ENCODE results near the gene SLIT3. TPM values are rescaled to one million over a fixed set of nuclear protein-coding genes. Genes with fewer than 3 reads are reported as not detected.

SLIT3 gene
- total RNA-seq, 1 experiment from 2014 or later = not detected

DNA sequence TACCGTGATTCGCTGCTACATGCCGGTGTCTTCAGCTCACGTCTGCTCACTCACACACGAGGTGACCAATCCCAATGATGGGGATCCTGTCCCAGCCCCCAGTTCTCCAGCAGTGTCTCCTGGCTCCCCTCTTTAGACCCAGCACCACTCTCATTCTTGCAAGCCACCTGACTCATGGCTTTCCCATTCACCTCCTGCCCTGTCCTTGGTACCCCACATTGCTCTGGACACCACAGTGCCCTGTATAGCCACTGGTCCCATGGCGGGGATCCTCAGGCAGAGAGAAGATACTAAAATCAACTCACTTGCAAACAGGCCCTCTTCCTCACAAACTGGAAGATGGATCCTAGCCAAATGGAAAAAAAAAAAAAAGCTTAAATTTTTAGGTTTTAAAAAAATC lies 81.0 kb downstream of the SLIT3 start:
- TF ChIP-seq EZH2 (IDR thresholded peaks at IDR 0.05; ENCODE audit: low read depth) = no peak
- TF ChIP-seq CTCF (conservative IDR thresholded peaks at IDR 0.05) = no peak
- H3K4me3 ChIP-seq = no peak overlapping the region
- H2AFZ ChIP-seq = no peak overlapping the region
- no peak for DNase-seq
- H4K20me1 ChIP-seq (ENCODE audit: insufficient read depth) = no peaks in the 10 kb centered on the region
- H3K27me3 ChIP-seq (ENCODE audit: insufficient read depth, low read depth) = peaks cover 78% of the 10 kb centered on the region
- no peaks in the 10 kb centered on the region for H3K9me3 ChIP-seq (ENCODE audit: insufficient read depth, low read depth)
- CTCF ChIA-PET = no interaction called here
- no peaks in the 10 kb centered on the region for H3K79me2 ChIP-seq (ENCODE audit: low read depth)
- H3F3A ChIP-seq (ENCODE audit: insufficient read depth, low read depth) = no peaks in the 10 kb centered on the region
- H3K9me2 ChIP-seq (ENCODE audit: insufficient read depth) = no peaks in the 10 kb centered on the region
- POLR2A ChIA-PET (ENCODE audit: unreplicated experiment) = no interaction called here
- no peaks in the 10 kb centered on the region for H3K36me3 ChIP-seq (ENCODE audit: low read depth)
- intact Hi-C loops (cut with micrococcal nuclease; ENCODE audit: unreplicated experiment) = no loop called here
- no TSS peak for BruUV-seq (replicated peaks)
- no peak overlapping the region for H3K4me2 ChIP-seq
- H3K4me1 ChIP-seq (replicated peaks; ENCODE audit: insufficient read depth) = no peaks in the 10 kb centered on the region
- no peak overlapping the region for H3K27ac ChIP-seq

GRCh38 chr5:169219351-169219750 lies 81.6 kb downstream of the SLIT3 start:
- no peak for DNase-seq
- ChIA-PET POLR2A (ENCODE audit: unreplicated experiment) (no interaction called here), CTCF (no interaction called here)
- Histone ChIP-seq H3K4me2 (no peak overlapping the region), H2AFZ (no peak overlapping the region), H3K4me3 (no peak overlapping the region), H3K36me3 (ENCODE audit: low read depth) (no peaks in the 10 kb centered on the region), H3K79me2 (ENCODE audit: low read depth) (no peaks in the 10 kb centered on the region), H3F3A (ENCODE audit: insufficient read depth, low read depth) (no peaks in the 10 kb centered on the region), H3K9me2 (ENCODE audit: insufficient read depth) (no peaks in the 10 kb centered on the region), H3K4me1 (replicated peaks; ENCODE audit: insufficient read depth) (no peaks in the 10 kb centered on the region), H4K20me1 (ENCODE audit: insufficient read depth) (no peaks in the 10 kb centered on the region), H3K9me3 (ENCODE audit: insufficient read depth, low read depth) (no peaks in the 10 kb centered on the region), H3K27me3 (ENCODE audit: insufficient read depth, low read depth) (peaks cover 82% of the 10 kb centered on the region), H3K27ac (no peak overlapping the region)
- BruUV-seq (replicated peaks) = no TSS peak
- intact Hi-C loops (cut with micrococcal nuclease; ENCODE audit: unreplicated experiment) = no loop called here
- TF ChIP-seq CTCF (conservative IDR thresholded peaks at IDR 0.05) (no peak), EZH2 (IDR thresholded peaks at IDR 0.05; ENCODE audit: low read depth) (no peak)

- POLR2A ChIA-PET (ENCODE audit: unreplicated experiment) = no interaction called here
- H4K20me1 ChIP-seq (ENCODE audit: insufficient read depth) = no peaks in the 10 kb centered on the region
Measured at GRCh38 chr5:169218861-169219260, 82.1 kb downstream of the SLIT3 start.

More at GRCh38 chr5:169218861-169219260, 82.1 kb downstream of the SLIT3 start:
- no peak for DNase-seq
- Histone ChIP-seq H3K27ac (no peak overlapping the region), H3K4me2 (no peak overlapping the region), H3K9me3 (ENCODE audit: insufficient read depth, low read depth) (no peaks in the 10 kb centered on the region), H3K4me3 (no peak overlapping the region), H3F3A (ENCODE audit: insufficient read depth, low read depth) (no peaks in the 10 kb centered on the region), H3K36me3 (ENCODE audit: low read depth) (no peaks in the 10 kb centered on the region), H3K79me2 (ENCODE audit: low read depth) (no peaks in the 10 kb centered on the region), H3K4me1 (replicated peaks; ENCODE audit: insufficient read depth) (no peaks in the 10 kb centered on the region), H3K27me3 (ENCODE audit: insufficient read depth, low read depth) (peaks cover 85% of the 10 kb centered on the region), H2AFZ (no peak overlapping the region), H3K9me2 (ENCODE audit: insufficient read depth) (no peaks in the 10 kb centered on the region)
- intact Hi-C loops (cut with micrococcal nuclease; ENCODE audit: unreplicated experiment) = no loop called here
- no TSS peak for BruUV-seq (replicated peaks)
- CTCF ChIA-PET = no interaction called here
- TF ChIP-seq EZH2 (IDR thresholded peaks at IDR 0.05; ENCODE audit: low read depth) (no peak), CTCF (conservative IDR thresholded peaks at IDR 0.05) (no peak)

Data from PC-9 (cell line).